ENCODE data around the gene CNPY2. TPM values are rescaled to one million over a fixed set of nuclear protein-coding genes. Genes with fewer than 3 reads are reported as not detected.
"Not testable (repeated sequence)": the region's sequence is repeated elsewhere in the genome, so short reads cannot be mapped to it uniquely, and the experiment has no call there.

The CNPY2 gene
- total and polyA plus RNA-seq, 11 donors: 26.8 to 67.3 (median 39.0) TPM

- ATAC-seq (peak in 3 of 4 donors; percentile 42 to 55 (median 45)), DNase-seq (peak in 4 of 5 donors; percentile 54 to 72 (median 57))
- peaks cover 0 to 55% (median 16%) of the 10 kb centered on the region in 12 donors for H3K4me1 ChIP-seq
- peak overlapping the region; percentile 90 to 99 (median 96) for H3K27ac ChIP-seq
- peak overlapping the region; percentile 56 to 91 (median 70) for H3K4me3 ChIP-seq
- intact Hi-C loops (cut with DNase I): loop anchor here in 2 of 10 donors (2.0 kb wide), 1 partner anchor 33 kb away; the partner anchor contains the start of gene CS (in 2 of the 2)
- no peaks in the 10 kb centered on the region for H3K9me3 ChIP-seq
- TF ChIP-seq POLR2A (IDR thresholded peaks at IDR 0.05): no peak
- no peak for TF ChIP-seq CTCF (IDR thresholded peaks at IDR 0.05)
- no peaks in the 10 kb centered on the region for H3K27me3 ChIP-seq
- H3K36me3 ChIP-seq: peaks cover 0 to 40% (median 33%) of the 10 kb centered on the region in 9 donors
- 16 to 18% (median 16%) methylated on average over 21 of the region's 21 CpGs for WGBS, 4 donors
Measured at GRCh38 chr12:56267443-56268071, 48.2 kb downstream of the CNPY2 start.

GRCh38 chr12:56266693-56267442, 48.9 kb downstream of the CNPY2 start, which contains the start of gene COQ10A:
Gene COQ10A (plus strand): TSS chr12:56266942. CDS start chr12:56267119, 177 bp downstream.
- ATAC-seq (peak; percentile 62 to 94 (median 90)), DNase-seq (peak; percentile 91 to 95 (median 92))
- TF ChIP-seq POLR2A (IDR thresholded peaks at IDR 0.05) (peak; percentile 36 to 96), CTCF (IDR thresholded peaks at IDR 0.05) (peak; percentile 51 to 87 (median 65))
- Histone ChIP-seq H3K36me3 (peaks cover 0 to 33% (median 28%) of the 10 kb centered on the region in 9 donors), H3K27me3 (no peaks in the 10 kb centered on the region), H3K4me3 (peak within 1 kb of the TSS; percentile 56 to 91 (median 70)), H3K27ac (peak within 1 kb of the TSS; percentile 90 to 99 (median 96)), H3K9me3 (no peaks in the 10 kb centered on the region), H3K4me1 (peaks cover 0 to 48% (median 16%) of the 10 kb centered on the region in 12 donors)
- WGBS, 4 donors: 0% methylated on average over 32 to 68 of the region's 68 CpGs
- intact Hi-C loops (cut with DNase I): loop anchor here in 2 of 10 donors (2.0 kb wide), 1 partner anchor 34 kb away; the partner anchor contains the start of gene CS (in 2 of the 2)

GRCh38 chr12:56266068-56266692, 49.6 kb downstream of the CNPY2 start:
- ATAC-seq: not testable (repeated sequence)

GRCh38 chr12:56262955-56263354, 52.8 kb downstream of the CNPY2 start:
- ATAC-seq; H3K36me3 ChIP-seq; H3K27me3 ChIP-seq; H3K4me3 ChIP-seq; intact Hi-C loops (cut with DNase I); H3K27ac ChIP-seq; H3K9me3 ChIP-seq; DNase-seq: not testable (repeated sequence)
- WGBS, 4 donors: 90 to 95% (median 91%) methylated on average over 7 of the region's 7 CpGs
- H3K4me1 ChIP-seq: peaks cover 0 to 28% (median 16%) of the 10 kb centered on the region in 12 donors

More at GRCh38 chr12:56266068-56266692, 49.6 kb downstream of the CNPY2 start:
- H3K9me3 ChIP-seq, DNase-seq, H3K27me3 ChIP-seq: not testable (repeated sequence)
- Histone ChIP-seq H3K4me1 (peaks cover 0 to 47% (median 14%) of the 10 kb centered on the region in 12 donors), H3K27ac (peak overlapping the region; percentile 90 to 99 (median 96)), H3K4me3 (peak overlapping the region; percentile 56 to 91 (median 70)), H3K36me3 (peaks cover 0 to 27% (median 22%) of the 10 kb centered on the region in 9 donors)
- intact Hi-C loops (cut with DNase I): loop anchor here in 2 of 10 donors (2.0 kb wide), 1 partner anchor 35 kb away; the partner anchor contains the start of gene CS (in 2 of the 2)
- 56 to 59% (median 57%) methylated on average over 16 of the region's 16 CpGs for WGBS, 4 donors
